NT2/D1 (cell line): Measurements from ENCODE around the gene FOXC2.

Experiments
- DNase-seq: peaks from one replicate; pipeline ENCODE4 v3.0.0-alpha.2; 2011; ENCODE audit warnings: low read depth, low spot score
- H3K27me3 ChIP-seq: 2 replicates; pipeline ENCODE4 v1.6.0; 2011; ENCODE audit warnings: mild to moderate bottlenecking; ENCODE audit not compliant: insufficient read length, insufficient read depth
- H3K36me3 ChIP-seq: 2 replicates; pipeline ENCODE4 v1.6.1; 2011; ENCODE audit warnings: mild to moderate bottlenecking, low read length, mixed read lengths; ENCODE audit not compliant: insufficient read depth, insufficient read length
- H3K4me1 ChIP-seq: 2 replicates; pipeline ENCODE4 v1.5.1; 2011; ENCODE audit not compliant: insufficient read depth, insufficient read length
- H3K4me3 ChIP-seq: 2 replicates; pipeline ENCODE4 v1.5.1; 2011; ENCODE audit warnings: low read depth; ENCODE audit not compliant: insufficient read length
- H3K9ac ChIP-seq: 2 replicates; pipeline ENCODE4 v1.6.0; 2011; ENCODE audit warnings: low read depth; ENCODE audit not compliant: insufficient read length
- H3K9me3 ChIP-seq: 2 replicates; pipeline ENCODE4 v1.5.1; 2011; ENCODE audit warnings: mild to moderate bottlenecking, low read length; ENCODE audit not compliant: insufficient read depth
- SUZ12 ChIP-seq: IDR thresholded peaks from 2 replicates; pipeline ENCODE4 v1.6.1; 2011; ENCODE audit not compliant: insufficient read length, insufficient read depth; ENCODE audit errors: extremely low read depth
- YY1 ChIP-seq: IDR thresholded peaks from 2 replicates; pipeline ENCODE4 v1.6.1; 2011; ENCODE audit not compliant: insufficient read length, insufficient read depth
- ZNF274 ChIP-seq: IDR thresholded peaks from 2 replicates; pipeline ENCODE4 v1.6.1; 2011; ENCODE audit warnings: mild to moderate bottlenecking, low read depth, low read length

FOXC2 gene

DNA sequence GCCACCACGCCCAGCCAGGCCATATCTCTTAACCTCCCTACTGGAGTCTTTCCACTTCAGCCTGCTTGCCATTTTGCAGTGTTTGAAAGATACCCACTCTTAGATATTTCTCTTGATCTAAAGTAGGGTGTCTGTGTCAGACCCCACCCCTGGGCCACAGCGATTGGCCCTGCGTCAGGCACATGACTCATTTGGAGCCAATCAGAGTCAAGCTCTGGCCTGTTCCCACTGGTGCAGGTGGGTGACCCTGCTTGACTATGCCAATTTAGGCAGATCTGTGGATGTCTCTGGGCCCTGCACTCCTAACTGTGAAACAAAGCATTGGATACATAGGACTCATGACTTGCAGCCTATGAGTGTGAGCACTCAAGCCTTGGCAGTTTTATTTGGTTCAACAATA lies 39.3 kb downstream of the FOXC2 start:
- H3K9ac ChIP-seq, result no peak overlapping the region

DNA sequence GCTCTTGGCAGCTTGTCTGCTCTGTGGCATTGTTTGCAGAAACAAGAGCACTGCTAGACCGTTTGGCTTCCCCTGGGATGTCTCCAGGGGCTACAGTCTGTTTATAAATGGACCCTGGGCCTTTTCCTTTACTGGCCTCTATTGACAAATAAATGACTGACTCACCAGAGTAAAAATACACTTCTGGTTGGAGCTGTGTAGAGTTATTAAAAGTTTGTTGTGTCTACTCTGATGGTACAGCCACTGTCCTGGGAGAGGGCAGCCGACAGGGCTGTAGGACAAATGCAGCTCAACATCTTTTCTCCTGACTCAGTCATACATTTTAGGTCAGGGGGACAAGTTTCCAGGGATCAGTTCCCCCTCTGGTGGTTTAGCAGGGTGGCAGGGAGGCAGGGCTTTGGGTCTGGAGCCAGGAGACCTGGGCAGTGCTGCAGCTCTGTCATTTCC lies 41.7 kb downstream of the FOXC2 start:
- Histone ChIP-seq H3K4me3 (no peak overlapping the region), H3K36me3 (no peaks in the 10 kb centered on the region), H3K9me3 (no peaks in the 10 kb centered on the region; the same call in 1 of the 2 replicates), H3K27me3 (peaks cover 3% of the 10 kb centered on the region), H3K4me1 (peaks cover 6% of the 10 kb centered on the region), H3K9ac (no peak overlapping the region)
- DNase-seq, result no peak
- TF ChIP-seq SUZ12, result no peak
- no peak for TF ChIP-seq YY1
- no peak for TF ChIP-seq ZNF274

More for the DNA sequence above, 39.3 kb downstream of the FOXC2 start:
- TF ChIP-seq ZNF274 (no peak), YY1 (no peak), SUZ12 (no peak)
- Histone ChIP-seq H3K4me1 (peaks cover 3% of the 10 kb centered on the region), H3K36me3 (no peaks in the 10 kb centered on the region), H3K4me3 (no peak overlapping the region), H3K9me3 (no peaks in the 10 kb centered on the region; the same call in 1 of the 2 replicates), H3K27me3 (peaks cover 3% of the 10 kb centered on the region)
- no peak for DNase-seq

DNA sequence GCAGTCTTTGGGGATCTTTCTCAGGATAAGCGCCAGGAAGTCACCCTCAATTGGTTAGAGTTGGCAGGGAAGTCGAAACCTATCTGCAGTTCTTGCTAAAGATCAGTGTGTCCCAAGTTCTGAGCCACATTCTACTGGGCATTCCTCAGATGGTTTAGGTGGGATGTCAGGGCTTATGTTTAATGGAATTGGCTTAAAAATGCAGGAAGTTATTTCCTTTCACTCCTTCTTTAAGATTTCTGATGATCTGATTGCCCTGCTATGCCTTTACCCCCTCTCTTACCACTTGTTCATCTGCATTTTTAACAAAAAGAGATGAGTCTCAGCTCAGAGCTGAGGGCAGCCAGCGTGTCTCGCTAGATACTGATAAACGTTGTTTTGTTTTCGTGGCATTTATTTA lies 42.5 kb downstream of the FOXC2 start:
- Histone ChIP-seq H3K9ac (no peak overlapping the region), H3K9me3 (no peaks in the 10 kb centered on the region; the same call in 1 of the 2 replicates), H3K4me1 (peaks cover 10% of the 10 kb centered on the region), H3K36me3 (no peaks in the 10 kb centered on the region), H3K27me3 (no peaks in the 10 kb centered on the region), H3K4me3 (no peak overlapping the region)
- peak; percentile 30 for DNase-seq
- TF ChIP-seq SUZ12 (no peak), YY1 (no peak), ZNF274 (no peak)

DNA sequence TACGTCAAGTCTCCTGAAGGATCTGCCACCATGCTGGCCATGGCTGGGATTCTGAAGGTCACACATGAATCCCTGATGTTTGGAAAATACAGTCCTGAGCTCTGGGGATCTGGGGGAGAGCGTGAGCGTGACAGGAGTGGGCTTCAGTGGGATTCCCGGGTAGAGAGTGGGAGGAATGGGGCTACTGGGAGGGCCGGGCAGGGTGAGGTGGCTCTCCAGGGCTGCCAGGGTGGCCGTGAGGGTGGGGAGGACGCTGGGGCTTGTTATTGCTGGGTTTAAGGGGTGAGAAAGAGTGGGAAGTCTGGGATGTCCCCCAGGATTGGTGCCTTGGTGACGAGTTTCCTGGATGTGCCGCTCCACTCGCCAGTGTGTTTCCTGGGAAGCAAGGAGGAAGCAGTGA lies 43.0 kb downstream of the FOXC2 start:
- no peaks in the 10 kb centered on the region for H3K36me3 ChIP-seq
- H3K27me3 ChIP-seq, result no peaks in the 10 kb centered on the region
- no peak overlapping the region for H3K9ac ChIP-seq
- DNase-seq, result no peak
- no peak for TF ChIP-seq SUZ12
- H3K4me3 ChIP-seq, result no peak overlapping the region
- no peaks in the 10 kb centered on the region for H3K9me3 ChIP-seq
- peaks cover 10% of the 10 kb centered on the region for H3K4me1 ChIP-seq

DNA sequence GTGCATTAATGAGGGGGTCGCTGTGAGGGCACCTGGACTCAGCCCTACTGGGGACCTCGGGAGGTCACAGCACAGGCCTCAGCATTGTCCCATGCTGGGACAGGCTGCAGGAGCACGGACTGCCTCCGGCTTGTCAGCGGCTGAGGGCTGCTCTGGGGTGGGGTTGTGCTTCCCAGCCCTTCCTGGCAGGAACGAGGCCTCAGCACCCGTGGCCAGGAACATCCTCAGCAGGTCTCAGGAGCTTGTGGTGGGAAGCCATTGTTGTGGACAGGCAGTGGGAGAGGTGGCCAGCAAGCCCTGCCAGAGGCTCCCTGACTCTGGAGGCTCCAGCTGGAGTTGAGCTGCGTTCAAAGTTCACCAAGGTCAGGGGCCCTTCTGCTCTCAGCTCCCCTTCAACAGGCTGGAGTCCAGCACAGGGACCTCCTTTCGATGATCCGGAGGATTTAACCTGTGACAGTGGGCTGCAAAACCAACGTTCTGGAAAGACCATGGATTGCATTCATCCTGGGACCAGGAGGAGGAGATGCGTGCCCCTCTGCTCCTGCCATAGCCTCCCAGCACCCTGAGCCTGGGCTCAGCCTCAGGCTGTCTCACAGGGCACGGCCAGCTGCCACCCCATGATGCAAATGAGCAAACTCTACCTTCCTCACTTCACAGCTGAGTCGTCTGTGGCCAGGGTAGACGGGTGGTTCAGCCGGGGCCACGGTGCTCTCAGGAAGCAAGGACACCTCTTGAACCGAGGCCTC lies 44.3 kb downstream of the FOXC2 start:
- H3K9ac ChIP-seq, result no peak overlapping the region
- no peak overlapping the region for H3K4me3 ChIP-seq
- no peaks in the 10 kb centered on the region for H3K9me3 ChIP-seq
- TF ChIP-seq YY1, result no peak
- no peak for TF ChIP-seq ZNF274
- no peak for TF ChIP-seq SUZ12
- H3K4me1 ChIP-seq, result peaks cover 10% of the 10 kb centered on the region
- no peaks in the 10 kb centered on the region for H3K36me3 ChIP-seq
- no peak for DNase-seq
- no peaks in the 10 kb centered on the region for H3K27me3 ChIP-seq

DNA sequence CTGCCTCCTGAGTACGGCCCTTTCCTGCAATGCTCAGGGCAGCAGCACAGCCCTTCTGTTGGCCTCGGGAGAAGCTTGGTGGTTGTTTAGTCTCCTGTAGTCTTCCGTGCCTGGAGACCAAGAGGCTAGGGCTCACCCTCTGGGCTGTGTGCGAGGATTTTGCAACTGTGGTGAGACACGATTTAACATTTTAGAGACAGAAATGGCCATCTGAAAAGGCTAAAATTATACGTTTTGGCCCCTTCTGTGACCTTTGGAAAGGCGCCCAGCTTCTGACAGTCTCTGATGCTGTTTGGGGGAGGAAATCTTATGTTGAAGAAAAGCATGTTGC lies 44.9 kb downstream of the FOXC2 start:
- no peak for TF ChIP-seq SUZ12
- TF ChIP-seq ZNF274, result no peak
- TF ChIP-seq YY1, result no peak
- DNase-seq, result no peak
- H3K9me3 ChIP-seq, result no peaks in the 10 kb centered on the region
- H3K9ac ChIP-seq, result no peak overlapping the region
- no peaks in the 10 kb centered on the region for H3K36me3 ChIP-seq
- peaks cover 10% of the 10 kb centered on the region for H3K4me1 ChIP-seq
- H3K27me3 ChIP-seq, result no peaks in the 10 kb centered on the region
- no peak overlapping the region for H3K4me3 ChIP-seq

DNA sequence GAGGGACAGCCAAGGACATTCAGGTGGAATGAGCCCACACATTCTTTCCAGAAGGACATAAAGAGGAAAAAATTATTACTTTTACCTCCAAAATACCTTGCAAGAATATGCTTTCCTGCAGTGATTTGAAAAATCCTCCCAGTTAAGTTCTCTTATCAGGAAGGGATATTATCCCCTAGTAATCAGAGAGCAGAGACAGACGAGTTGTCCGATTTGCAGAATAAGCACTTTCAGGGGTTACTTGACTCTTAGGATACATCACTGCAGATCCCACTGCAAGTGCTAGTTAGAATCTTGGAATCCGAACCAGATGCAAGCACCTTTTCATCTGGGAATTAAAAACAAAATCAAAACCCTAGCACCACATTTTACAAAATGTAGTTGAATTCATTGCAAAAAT lies 45.3 kb downstream of the FOXC2 start:
- TF ChIP-seq ZNF274 (no peak), YY1 (no peak), SUZ12 (no peak)
- Histone ChIP-seq H3K36me3 (no peaks in the 10 kb centered on the region), H3K27me3 (no peaks in the 10 kb centered on the region)

DNA sequence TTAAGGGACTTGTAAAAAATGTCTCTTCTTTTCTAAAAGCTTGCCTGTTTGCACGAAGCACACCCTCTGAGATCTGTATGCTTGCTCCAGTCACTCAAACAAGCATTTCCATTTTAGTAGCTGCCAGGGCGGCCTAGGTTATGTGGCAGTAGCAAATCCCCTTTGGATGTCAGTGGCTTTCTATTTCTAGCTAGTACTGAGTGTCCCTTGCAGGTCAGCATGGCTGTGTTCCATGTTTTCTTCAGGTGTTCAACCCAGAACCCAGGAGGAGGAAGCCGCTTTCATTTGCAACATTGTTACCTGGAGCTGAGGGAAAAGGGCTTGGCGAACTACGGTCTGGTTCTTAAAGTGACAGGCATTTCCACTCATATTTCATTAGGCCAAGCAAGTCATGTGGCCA lies 48.1 kb downstream of the FOXC2 start:
- peaks cover 10% of the 10 kb centered on the region for H3K4me1 ChIP-seq
- H3K9ac ChIP-seq, result no peak overlapping the region
- TF ChIP-seq ZNF274, result no peak
- TF ChIP-seq YY1, result no peak
- TF ChIP-seq SUZ12, result no peak
- DNase-seq, result no peak
- no peaks in the 10 kb centered on the region for H3K36me3 ChIP-seq
- no peak overlapping the region for H3K4me3 ChIP-seq
- no peaks in the 10 kb centered on the region for H3K9me3 ChIP-seq
- H3K27me3 ChIP-seq, result no peaks in the 10 kb centered on the region

More for the DNA sequence above, 45.3 kb downstream of the FOXC2 start:
- H3K4me3 ChIP-seq, result no peak overlapping the region
- peaks cover 10% of the 10 kb centered on the region for H3K4me1 ChIP-seq
- H3K9ac ChIP-seq, result no peak overlapping the region
- no peaks in the 10 kb centered on the region for H3K9me3 ChIP-seq
- no peak for DNase-seq
